Measurements from ENCODE around the gene MARCO.
"Not testable (repeated sequence)": the region's sequence is repeated elsewhere in the genome, so short reads cannot be mapped to it uniquely, and the experiment has no call there.

The MARCO gene

GRCh38 chr2:118929059-118929458 is 12.9 kb upstream of the MARCO start:
- DNase-seq, result no peak

- no peak for DNase-seq
Measured at GRCh38 chr2:118932949-118933348, 9.0 kb upstream of the MARCO start.

GRCh38 chr2:118936306-118936705 is 5.7 kb upstream of the MARCO start:
- DNase-seq, result no peak

DNA sequence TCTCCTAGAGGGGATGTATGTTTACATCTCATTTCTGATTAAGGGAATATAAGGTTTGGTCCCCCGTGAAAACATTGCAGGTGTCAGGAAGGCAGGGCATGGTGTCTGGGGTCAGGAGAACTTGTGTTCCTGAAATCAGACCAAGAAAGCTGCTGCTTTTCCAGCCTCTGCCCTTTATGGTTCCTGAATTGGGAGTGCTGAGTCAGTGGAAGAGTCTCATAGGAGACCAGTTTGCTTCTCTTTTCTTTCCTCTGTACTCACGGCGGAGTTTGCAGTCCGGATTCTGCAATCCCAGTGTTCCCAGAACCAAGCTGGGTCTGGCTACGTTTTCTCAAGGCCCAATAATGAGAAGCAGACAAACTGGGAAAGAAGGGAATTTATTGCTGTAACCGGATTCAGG is 5.1 kb upstream of the MARCO start:
- DNase-seq, result no peak

GRCh38 chr2:118937817-118938216 is 4.2 kb upstream of the MARCO start:
- DNase-seq, result no peak

DNA sequence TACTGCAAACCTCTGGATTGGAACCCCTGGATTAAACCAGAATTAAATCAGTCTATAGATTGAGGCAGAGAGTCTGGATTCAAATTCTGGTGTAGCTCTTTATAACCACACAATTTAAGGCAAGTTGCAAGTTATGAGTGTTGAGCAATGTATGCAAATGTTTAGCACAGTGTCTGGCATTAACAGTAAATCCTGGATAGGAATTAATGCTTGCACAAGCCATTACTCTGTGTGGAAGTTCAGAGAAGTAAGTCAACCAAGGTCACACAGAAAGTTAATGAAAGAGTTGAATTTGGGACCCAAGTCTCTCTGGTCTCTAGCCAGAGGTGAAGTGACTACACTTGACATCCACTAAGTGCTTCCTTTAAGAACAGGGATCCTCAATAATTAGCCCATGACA is 2.0 kb upstream of the MARCO start:
- DNase-seq, result no peak

- DNase-seq, result no peak
Measured at GRCh38 chr2:118940486-118941120, 1.4 kb upstream of the MARCO start.

GRCh38 chr2:118943286-118943685 is 1.3 kb downstream of the MARCO start:
- DNase-seq, result no peak

- no peak for DNase-seq
Measured at GRCh38 chr2:118945881-118946280, 3.9 kb downstream of the MARCO start.

GRCh38 chr2:118948266-118948665 is 6.3 kb downstream of the MARCO start:
- DNase-seq, result not testable (repeated sequence)

DNA sequence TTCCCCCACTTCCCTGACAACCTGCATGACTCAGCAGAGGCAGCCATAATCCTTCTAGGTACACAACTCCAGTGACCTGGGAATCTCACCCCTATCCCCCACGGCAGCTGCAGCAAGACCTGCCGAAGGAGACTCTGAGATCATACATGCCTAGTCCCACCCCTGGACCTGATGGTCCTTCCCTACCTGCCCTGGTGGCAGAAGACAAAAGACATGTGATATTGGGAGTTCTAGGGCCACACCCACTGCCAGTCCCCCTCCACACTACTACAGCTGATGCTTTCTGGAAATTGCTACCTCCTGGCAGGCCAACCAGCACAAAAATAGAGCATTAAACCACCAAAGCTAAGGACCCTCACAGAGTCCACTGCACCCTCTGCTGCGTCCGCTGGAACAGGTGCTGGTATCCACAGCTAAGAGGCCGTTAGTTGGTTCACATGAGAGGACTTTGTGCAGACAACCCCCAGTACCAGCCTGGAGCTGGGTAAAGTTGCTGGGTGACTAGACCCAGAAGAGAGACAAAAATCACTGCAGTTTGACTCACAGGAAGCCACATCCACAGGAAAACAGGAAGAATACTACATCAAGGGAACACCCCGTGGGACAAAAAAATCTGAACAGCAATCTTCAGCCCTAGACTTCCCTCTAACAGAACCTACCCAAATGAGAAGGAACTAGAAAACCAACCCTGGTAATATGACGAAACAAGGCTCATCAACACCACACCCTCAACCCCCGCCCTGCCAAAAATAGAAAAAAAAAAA is 12.5 kb downstream of the MARCO start:
- no peak for DNase-seq

DNA sequence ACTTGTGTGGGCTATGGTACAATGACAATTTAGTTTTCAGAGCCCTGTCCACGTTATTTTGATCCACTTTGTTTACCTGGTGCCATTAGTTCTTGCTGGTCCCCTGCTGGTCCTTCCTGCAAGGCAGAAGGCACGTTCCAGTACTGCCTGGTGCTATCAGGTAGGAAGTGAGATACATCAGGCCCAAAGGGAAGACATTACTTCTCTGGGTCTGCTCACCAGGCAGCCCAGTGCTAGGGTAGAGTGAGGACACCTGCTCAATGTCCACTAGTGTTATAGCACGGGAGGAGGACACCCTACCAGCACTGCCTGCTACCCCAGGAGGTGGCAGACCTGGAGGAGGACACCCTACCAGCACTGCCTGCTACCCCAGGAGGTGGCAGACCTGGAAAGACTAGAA is 23.7 kb downstream of the MARCO start:
- no peak for DNase-seq

DNA sequence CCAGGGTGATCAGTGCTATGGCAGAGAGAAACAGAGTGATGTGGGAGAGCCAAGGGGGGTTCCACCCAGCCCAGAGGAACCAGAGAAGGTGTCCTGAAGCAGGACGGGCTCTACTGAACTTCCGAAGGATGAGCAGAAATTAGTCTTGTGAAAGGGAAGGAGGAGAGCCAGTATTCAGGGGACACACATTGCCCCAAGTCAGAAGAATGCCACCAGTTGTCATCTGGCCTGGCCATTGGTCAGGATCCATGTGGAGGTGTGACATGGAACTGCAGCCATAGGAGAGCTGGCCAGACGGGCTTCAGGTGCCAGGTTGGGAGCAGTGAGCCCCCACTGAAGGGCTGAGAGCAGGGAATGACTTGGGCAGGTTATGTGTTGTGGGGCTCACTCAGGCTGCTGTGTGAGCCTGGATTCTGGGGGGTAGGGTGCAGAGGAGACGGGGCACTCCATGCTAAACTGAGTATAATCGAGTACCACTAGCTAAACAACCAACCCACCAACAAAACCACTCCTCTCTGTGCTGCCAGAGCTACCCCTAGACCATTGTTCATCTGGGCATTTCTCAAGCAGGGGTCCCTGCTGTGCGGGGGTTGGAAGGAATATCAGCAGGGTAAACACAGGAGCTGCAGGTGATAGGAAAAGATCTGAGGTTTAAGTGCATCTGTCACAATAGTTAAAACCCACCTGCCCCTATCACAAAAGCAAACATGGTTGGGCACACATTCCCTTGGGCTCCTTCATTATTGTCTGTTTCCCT is 25.3 kb downstream of the MARCO start:
- no peak for DNase-seq

- DNase-seq, result no peak
Measured at GRCh38 chr2:118968042-118968441, 26.0 kb downstream of the MARCO start.

DNA sequence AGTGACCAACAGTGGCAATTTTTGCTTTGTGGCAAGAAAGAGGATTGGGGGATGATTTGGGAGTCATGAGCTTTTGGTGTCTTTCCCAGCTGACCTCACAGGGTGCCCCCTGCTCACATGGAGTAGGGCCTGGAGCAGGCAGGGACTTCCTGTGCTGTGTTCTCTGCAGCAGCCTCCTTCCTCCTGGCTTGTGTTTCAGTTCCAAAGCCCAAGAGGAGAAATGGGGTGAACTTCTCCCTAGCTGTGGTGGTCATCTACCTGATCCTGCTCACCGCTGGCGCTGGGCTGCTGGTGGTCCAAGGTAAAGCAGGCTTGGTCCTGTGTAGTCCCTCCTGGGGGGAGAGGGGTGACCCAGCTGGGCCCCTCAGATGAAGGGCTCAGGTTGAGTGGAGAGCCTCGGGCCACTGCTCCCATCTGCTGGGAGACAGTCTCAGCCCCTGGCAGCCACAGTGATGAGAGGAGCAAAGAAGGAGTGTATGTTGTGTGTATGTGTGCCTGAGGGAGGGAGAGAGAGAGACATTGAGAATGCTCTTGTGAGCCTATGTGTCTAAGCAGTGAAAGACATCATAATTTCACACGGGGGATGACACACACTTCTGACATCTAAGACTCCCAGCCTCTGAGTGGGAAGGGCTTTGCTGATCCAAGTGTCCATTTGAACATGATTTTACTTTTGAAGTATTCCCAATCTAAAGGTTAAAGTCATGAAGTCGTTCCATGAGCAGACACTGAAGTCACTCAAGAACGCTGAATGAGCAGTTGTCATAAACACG is 27.2 kb downstream of the MARCO start:
- no peak for DNase-seq

DNA sequence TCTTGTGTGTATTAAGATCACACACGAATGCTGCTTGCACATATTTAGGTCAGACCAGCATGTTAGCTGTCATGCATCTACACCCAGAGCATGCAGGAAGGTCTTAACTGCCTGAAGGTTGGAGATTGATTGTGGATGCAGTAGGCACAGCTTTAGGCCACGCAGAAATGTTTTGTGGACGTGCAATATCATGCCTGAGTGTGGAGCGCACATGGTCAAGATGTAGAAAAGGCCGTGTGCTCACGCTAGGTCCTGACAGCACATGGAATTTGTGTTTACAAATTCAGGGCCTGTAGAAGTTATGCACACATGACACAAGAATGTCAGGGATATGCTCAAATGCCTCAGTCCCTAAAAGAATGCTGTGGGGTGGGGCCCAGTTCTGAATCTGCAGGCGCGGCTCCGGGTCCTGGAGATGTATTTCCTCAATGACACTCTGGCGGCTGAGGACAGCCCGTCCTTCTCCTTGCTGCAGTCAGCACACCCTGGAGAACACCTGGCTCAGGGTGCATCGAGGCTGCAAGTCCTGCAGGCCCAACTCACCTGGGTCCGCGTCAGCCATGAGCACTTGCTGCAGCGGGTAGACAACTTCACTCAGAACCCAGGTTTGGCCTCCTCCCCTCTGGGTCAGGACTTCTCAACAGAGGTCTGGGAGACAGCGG is 27.9 kb downstream of the MARCO start:
- no peak for DNase-seq

DNA sequence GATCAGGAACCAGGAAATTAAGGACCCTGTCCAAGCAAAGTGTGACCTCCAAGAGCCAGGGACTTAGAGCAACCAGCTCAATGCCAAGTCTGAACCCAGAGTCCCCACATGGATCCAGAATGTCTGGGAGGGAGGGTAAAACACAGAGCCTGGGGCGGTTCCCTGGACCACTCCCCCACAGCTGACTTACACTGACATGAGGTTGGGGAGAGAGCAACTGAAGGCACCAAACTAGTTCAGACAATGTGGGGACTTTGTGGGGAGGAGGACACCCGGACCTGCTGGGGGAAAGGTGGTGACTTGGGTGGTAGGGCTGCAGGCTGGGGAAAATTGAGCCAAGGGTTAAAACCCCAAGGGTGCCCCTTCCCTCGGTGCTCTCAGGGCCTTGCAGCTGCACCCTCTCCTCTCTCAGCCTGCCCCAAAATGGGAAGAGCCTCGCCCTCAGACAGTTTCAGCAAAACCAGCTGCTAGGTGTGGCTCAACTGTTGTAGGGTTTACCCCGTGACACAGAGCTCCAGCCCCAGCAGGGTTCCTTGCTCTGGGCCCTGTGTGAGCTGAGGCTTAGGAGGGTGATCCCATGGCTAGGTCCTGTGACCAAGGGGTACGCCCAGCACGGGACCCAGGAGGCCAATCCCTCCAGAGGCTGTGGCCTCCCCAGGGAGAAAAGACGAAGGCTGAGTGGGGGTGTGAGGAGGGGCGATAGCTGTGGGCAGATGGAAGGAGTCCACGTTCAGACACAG is 28.6 kb downstream of the MARCO start:
- no peak for DNase-seq

- DNase-seq, result no peak
Measured at GRCh38 chr2:118971245-118972122, 29.5 kb downstream of the MARCO start.

- DNase-seq, result peak; percentile 10
Measured at GRCh38 chr2:118973542-118973951, 31.6 kb downstream of the MARCO start.

DNA sequence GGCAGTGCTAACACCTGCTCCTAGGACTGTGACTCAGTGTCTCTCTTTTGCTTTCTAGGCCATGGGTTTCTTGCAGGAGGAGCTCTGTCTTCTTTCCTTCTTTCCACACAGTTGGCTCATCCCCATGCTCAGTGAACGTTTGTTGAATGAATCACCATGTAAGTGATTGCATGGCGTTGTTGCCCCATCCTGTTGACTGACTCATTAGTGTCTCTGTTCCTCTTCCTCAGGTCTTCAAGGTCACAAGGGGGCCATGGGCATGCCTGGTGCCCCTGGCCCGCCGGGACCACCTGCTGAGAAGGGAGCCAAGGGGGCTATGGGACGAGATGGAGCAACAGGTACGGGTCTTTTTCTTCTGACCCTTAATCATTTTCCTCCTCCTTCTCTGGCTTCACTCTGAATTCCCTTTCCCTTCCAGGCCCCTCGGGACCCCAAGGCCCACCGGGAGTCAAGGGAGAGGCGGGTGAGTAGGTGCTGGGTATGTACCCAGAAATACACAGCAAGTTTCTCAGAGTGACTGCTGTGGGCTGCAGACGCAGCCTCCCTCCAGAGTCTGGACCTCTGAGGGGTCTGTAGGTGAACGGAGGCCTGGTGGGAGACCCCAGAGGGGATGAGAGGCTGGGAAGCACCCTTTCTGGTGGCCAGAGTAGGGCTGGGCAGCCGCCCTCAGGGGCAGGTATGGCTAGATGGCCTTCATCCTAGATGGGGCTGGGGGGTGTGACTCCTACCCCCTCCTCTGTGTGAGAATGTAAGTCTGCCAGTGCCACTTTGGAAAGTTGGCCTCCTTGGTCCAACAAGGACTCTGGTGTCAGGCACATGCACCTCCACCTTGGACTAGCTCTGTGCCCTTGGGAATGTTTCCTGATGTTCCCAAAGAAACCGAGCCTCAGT is 32.4 kb downstream of the MARCO start:
- DNase-seq, result peak; percentile 57
